Measurements from ENCODE around the gene GREB1. TPM values are rescaled to one million over a fixed set of nuclear protein-coding genes. Genes with fewer than 3 reads are reported as not detected.

Gene GREB1
- total and polyA plus RNA-seq, 2 experiments from 2014 or later, result 5.7 to 6.4 TPM

DNA sequence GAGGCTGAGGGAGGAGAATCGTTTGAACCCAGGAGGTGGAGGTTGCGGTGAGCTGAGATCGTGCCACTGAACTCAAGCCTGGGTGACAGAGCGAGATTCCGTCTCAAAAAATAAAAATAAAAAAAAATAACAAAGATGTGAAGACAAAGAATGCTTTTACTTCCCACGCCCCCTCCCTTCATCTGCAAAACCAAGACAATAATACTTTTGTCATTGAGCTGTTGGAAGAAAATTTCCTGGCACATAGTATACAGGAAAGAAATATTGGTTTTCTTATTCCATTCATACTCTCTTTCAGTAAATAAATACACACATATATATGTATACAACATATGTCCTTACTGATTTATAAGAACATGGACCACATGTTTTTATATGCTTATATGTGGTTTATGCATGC lies 12.2 kb downstream of the GREB1 start:
- Histone ChIP-seq H3K27me3 (no peaks in the 10 kb centered on the region), H3K27ac (no peak overlapping the region), H3K4me2 (no peak overlapping the region), H2AFZ (no peak overlapping the region), H3K36me3 (replicated peaks; ENCODE audit: insufficient read depth, low read depth) (no peaks in the 10 kb centered on the region), H3K4me3 (no peak overlapping the region), H3K9me2 (replicated peaks; ENCODE audit: insufficient read depth) (no peaks in the 10 kb centered on the region), H3K79me2 (peaks cover 3% of the 10 kb centered on the region), H4K20me1 (ENCODE audit: insufficient read depth, poor library complexity, severe bottlenecking) (no peaks in the 10 kb centered on the region), H3K9me3 (ENCODE audit: low read depth) (no peaks in the 10 kb centered on the region), H3K4me1 (ENCODE audit: insufficient read depth) (peaks cover 9% of the 10 kb centered on the region)
- no peak for DNase-seq (ENCODE audit: low spot score)
- WGBS (ENCODE audit: low lambda C conversion rate, missing lambda C conversion rate), result 97% methylated on average over 6 of the region's 6 CpGs
- TF ChIP-seq EZH2phosphoT487 (IDR thresholded peaks at IDR 0.05; ENCODE audit: low read depth, severe bottlenecking, unreplicated experiment) (no peak), CTCF (IDR thresholded peaks at IDR 0.05; ENCODE audit: poor library complexity) (no peak), EZH2 (IDR thresholded peaks at IDR 0.05; ENCODE audit: borderline replicate concordance) (no peak)

GRCh38 chr2:11547912-11548497 lies 14.2 kb downstream of the GREB1 start:
- Histone ChIP-seq H3K79me2 (peaks cover 3% of the 10 kb centered on the region), H3K4me3 (no peak overlapping the region), H3K4me1 (ENCODE audit: insufficient read depth) (no peaks in the 10 kb centered on the region), H3K27ac (no peak overlapping the region), H2AFZ (no peak overlapping the region), H4K20me1 (ENCODE audit: insufficient read depth, poor library complexity, severe bottlenecking) (no peaks in the 10 kb centered on the region), H3K36me3 (replicated peaks; ENCODE audit: insufficient read depth, low read depth) (no peaks in the 10 kb centered on the region), H3K4me2 (no peak overlapping the region), H3K27me3 (no peaks in the 10 kb centered on the region), H3K9me2 (replicated peaks; ENCODE audit: insufficient read depth) (no peaks in the 10 kb centered on the region), H3K9me3 (ENCODE audit: low read depth) (no peaks in the 10 kb centered on the region)
- no peak for TF ChIP-seq CTCF (IDR thresholded peaks at IDR 0.05; ENCODE audit: poor library complexity)
- no peak for TF ChIP-seq EZH2phosphoT487 (IDR thresholded peaks at IDR 0.05; ENCODE audit: low read depth, severe bottlenecking, unreplicated experiment)
- TF ChIP-seq EZH2 (IDR thresholded peaks at IDR 0.05; ENCODE audit: borderline replicate concordance), result no peak
- WGBS (ENCODE audit: low lambda C conversion rate, missing lambda C conversion rate), result 92% methylated on average over 6 of the region's 6 CpGs
- no peak for DNase-seq (ENCODE audit: low spot score)

DNA sequence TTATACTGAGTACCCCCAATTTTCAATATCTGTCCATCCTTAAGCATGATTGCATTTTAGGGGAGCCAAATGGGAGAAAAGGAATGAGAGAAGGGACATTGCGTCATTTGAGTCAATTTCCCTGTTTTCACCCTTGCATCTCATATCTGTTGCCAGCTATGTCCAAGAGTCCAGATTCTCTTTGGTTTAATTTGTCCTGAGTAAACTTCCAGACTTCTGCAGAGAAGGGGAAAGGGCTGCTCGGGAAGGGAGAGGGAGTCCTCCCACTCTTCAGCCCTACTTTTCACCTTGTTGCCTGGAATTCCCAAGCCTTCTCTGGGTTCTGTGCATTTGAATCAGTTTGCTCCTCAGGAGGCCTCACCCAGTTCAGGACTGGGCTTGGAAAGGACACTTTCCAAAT lies 16.5 kb downstream of the GREB1 start:
- Histone ChIP-seq H3K79me2 (peaks cover 3% of the 10 kb centered on the region), H3K9me2 (replicated peaks; ENCODE audit: insufficient read depth) (no peaks in the 10 kb centered on the region), H3K36me3 (replicated peaks; ENCODE audit: insufficient read depth, low read depth) (no peaks in the 10 kb centered on the region), H3K27me3 (no peaks in the 10 kb centered on the region), H3K4me1 (ENCODE audit: insufficient read depth) (no peaks in the 10 kb centered on the region), H3K27ac (no peak overlapping the region), H3K4me3 (no peak overlapping the region), H4K20me1 (ENCODE audit: insufficient read depth, poor library complexity, severe bottlenecking) (no peaks in the 10 kb centered on the region), H2AFZ (no peak overlapping the region), H3K4me2 (no peak overlapping the region), H3K9me3 (ENCODE audit: low read depth) (no peaks in the 10 kb centered on the region)
- no peak for TF ChIP-seq CTCF (IDR thresholded peaks at IDR 0.05; ENCODE audit: poor library complexity)
- TF ChIP-seq EZH2phosphoT487 (IDR thresholded peaks at IDR 0.05; ENCODE audit: low read depth, severe bottlenecking, unreplicated experiment), result no peak
- no peak for TF ChIP-seq EZH2 (IDR thresholded peaks at IDR 0.05; ENCODE audit: borderline replicate concordance)
- no peak for DNase-seq (ENCODE audit: low spot score)
- WGBS (ENCODE audit: low lambda C conversion rate, missing lambda C conversion rate), result 86% methylated on average over 2 of the region's 2 CpGs

Measured in hepatocyte (in vitro differentiated cells).